Measurements from ENCODE around the gene SCART1.
"Not testable (repeated sequence)": the region's sequence is repeated elsewhere in the genome, so short reads cannot be mapped to it uniquely, and the experiment has no call there.

Gene SCART1

GRCh38 chr10:133453516-133454203 lies at the start of gene SCART1:
TSS of gene SCART1 (plus strand) at chr10:133453945. CDS start at chr10:133453998, 53 bp downstream.
- DNase-seq (ENCODE audit: low spot score) = no peak

GRCh38 chr10:133405272-133405671 lies 48.5 kb upstream of the SCART1 start:
- no peak for DNase-seq (ENCODE audit: low spot score)

GRCh38 chr10:133405844-133406527 lies 47.8 kb upstream of the SCART1 start:
- DNase-seq (ENCODE audit: low spot score) = no peak

- DNase-seq (ENCODE audit: low spot score) = no peak
Measured at GRCh38 chr10:133411523-133412380, 42.0 kb upstream of the SCART1 start.

GRCh38 chr10:133412381-133412711 lies 41.4 kb upstream of the SCART1 start:
- DNase-seq (ENCODE audit: low spot score) = no peak

GRCh38 chr10:133414401-133414800 lies 39.3 kb upstream of the SCART1 start:
- DNase-seq (ENCODE audit: low spot score) = not testable (repeated sequence)

GRCh38 chr10:133415752-133416151 lies 38.0 kb upstream of the SCART1 start:
- DNase-seq (ENCODE audit: low spot score) = no peak

- DNase-seq (ENCODE audit: low spot score) = no peak
Measured at GRCh38 chr10:133418289-133418993, 35.3 kb upstream of the SCART1 start.

- no peak for DNase-seq (ENCODE audit: low spot score)
Measured at GRCh38 chr10:133419211-133419950, 34.4 kb upstream of the SCART1 start.

- DNase-seq (ENCODE audit: low spot score) = no peak
Measured at GRCh38 chr10:133420028-133420427, 33.7 kb upstream of the SCART1 start.

- no peak for DNase-seq (ENCODE audit: low spot score)
Measured at GRCh38 chr10:133420579-133420978, 33.2 kb upstream of the SCART1 start.

GRCh38 chr10:133421336-133422222 lies 32.2 kb upstream of the SCART1 start:
- no peak for DNase-seq (ENCODE audit: low spot score)

GRCh38 chr10:133422223-133422806 lies 31.4 kb upstream of the SCART1 start:
- no peak for DNase-seq (ENCODE audit: low spot score)

GRCh38 chr10:133422807-133423771 lies 30.7 kb upstream of the SCART1 start:
- no peak for DNase-seq (ENCODE audit: low spot score)

- not testable (repeated sequence) for DNase-seq (ENCODE audit: low spot score)
Measured at GRCh38 chr10:133424102-133424501, 29.6 kb upstream of the SCART1 start.

- not testable (repeated sequence) for DNase-seq (ENCODE audit: low spot score)
Measured at GRCh38 chr10:133424601-133425000, 29.1 kb upstream of the SCART1 start, which contains the start of gene SPRN. TSS of gene SPRN (minus strand) at chr10:133424625. CDS start at chr10:133423681, 944 bp downstream.

GRCh38 chr10:133429571-133429970 lies 24.2 kb upstream of the SCART1 start:
- DNase-seq (ENCODE audit: low spot score) = not testable (repeated sequence)

GRCh38 chr10:133431888-133432613 lies 21.7 kb upstream of the SCART1 start:
- DNase-seq (ENCODE audit: low spot score) = not testable (repeated sequence)

Data from putamen (tissue), 1 donor.